GM21737 (cell line): ENCODE measurements around the gene GNG11.
"Not testable (repeated sequence)": the region's sequence is repeated elsewhere in the genome, so short reads cannot be mapped to it uniquely, and the experiment has no call there.

Source experiments
- ATAC-seq: cut with Tn5 transposase; IDR thresholded peaks from one replicate; pipeline ENCODE4 v1.9.1; 2021; ENCODE audit warnings: mild to moderate bottlenecking, moderate library complexity; ENCODE audit not compliant: unreplicated experiment

The GNG11 gene

GRCh38 chr7:93911242-93911641 is 10.3 kb upstream of the GNG11 start:
- ATAC-seq: not testable (repeated sequence)

GRCh38 chr7:93911661-93912060 is 9.9 kb upstream of the GNG11 start:
- ATAC-seq: not testable (repeated sequence)

- ATAC-seq: no peak
These were observed 8.3 kb upstream of the GNG11 start for GRCh38 chr7:93913197-93913596.

GRCh38 chr7:93914581-93915066 is 6.9 kb upstream of the GNG11 start:
- no peak for ATAC-seq

GRCh38 chr7:93915206-93915842 is 6.2 kb upstream of the GNG11 start:
- ATAC-seq: not testable (repeated sequence)

GRCh38 chr7:93915888-93916287 is 5.6 kb upstream of the GNG11 start:
- ATAC-seq: not testable (repeated sequence)

- not testable (repeated sequence) for ATAC-seq
These were observed 5.2 kb upstream of the GNG11 start for GRCh38 chr7:93916315-93916714.

- no peak for ATAC-seq
These were observed 896 bp upstream of the GNG11 start for GRCh38 chr7:93920496-93921182.

GRCh38 chr7:93921186-93921585 is 349 bp upstream of the GNG11 start:
- ATAC-seq: no peak

GRCh38 chr7:93923296-93923695 is 1.8 kb downstream of the GNG11 start:
- ATAC-seq: no peak

GRCh38 chr7:93923942-93924341 is 2.4 kb downstream of the GNG11 start:
- no peak for ATAC-seq

GRCh38 chr7:93926800-93927199 is 5.3 kb downstream of the GNG11 start:
- ATAC-seq: no peak

- ATAC-seq: no peak
These were observed 6.0 kb downstream of the GNG11 start for GRCh38 chr7:93927585-93927984.

- ATAC-seq: no peak
These were observed 10.1 kb downstream of the GNG11 start for GRCh38 chr7:93931655-93932054.

- no peak for ATAC-seq
These were observed 11.6 kb downstream of the GNG11 start for GRCh38 chr7:93933156-93933555.

GRCh38 chr7:93935102-93935501 is 13.6 kb downstream of the GNG11 start:
- no peak for ATAC-seq

- no peak for ATAC-seq
These were observed 16.3 kb downstream of the GNG11 start for GRCh38 chr7:93937818-93938217.

- ATAC-seq: no peak
These were observed 16.8 kb downstream of the GNG11 start for GRCh38 chr7:93938293-93938692.

- no peak for ATAC-seq
These were observed 20.4 kb downstream of the GNG11 start for GRCh38 chr7:93941945-93942344.

- no peak for ATAC-seq
These were observed 22.4 kb downstream of the GNG11 start for GRCh38 chr7:93943816-93944540.

GRCh38 chr7:93944673-93945072 is 23.1 kb downstream of the GNG11 start:
- ATAC-seq: no peak

GRCh38 chr7:93945083-93945482 is 23.5 kb downstream of the GNG11 start:
- no peak for ATAC-seq
